ENCODE results near the gene PAM16.
A peak's percentile ranks its signal among the peaks of the same experiment; 100 is the strongest.

PAM16 gene

GRCh38 chr16:4383591-4384444 lies 32.7 kb upstream of the PAM16 start:
- no peak for DNase-seq (ENCODE audit: low spot score)

GRCh38 chr16:4382795-4383357 lies 31.8 kb upstream of the PAM16 start:
- DNase-seq (ENCODE audit: low spot score), result no peak

- DNase-seq (ENCODE audit: low spot score), result no peak
Observed at GRCh38 chr16:4381935-4382794, 31.0 kb upstream of the PAM16 start.

- DNase-seq (ENCODE audit: low spot score), result no peak
Observed at GRCh38 chr16:4381072-4381934, 30.2 kb upstream of the PAM16 start.

GRCh38 chr16:4380119-4381063 lies 29.3 kb upstream of the PAM16 start:
- DNase-seq (ENCODE audit: low spot score), result no peak

GRCh38 chr16:4378999-4379690 lies 28.0 kb upstream of the PAM16 start:
- no peak for DNase-seq (ENCODE audit: low spot score)

- no peak for DNase-seq (ENCODE audit: low spot score)
Observed at GRCh38 chr16:4378161-4378666, 27.1 kb upstream of the PAM16 start.

GRCh38 chr16:4377573-4378154 lies 26.5 kb upstream of the PAM16 start:
- DNase-seq (ENCODE audit: low spot score), result no peak

GRCh38 chr16:4376893-4377572 lies 25.9 kb upstream of the PAM16 start:
- no peak for DNase-seq (ENCODE audit: low spot score)

GRCh38 chr16:4376126-4376892 lies 25.2 kb upstream of the PAM16 start:
- no peak for DNase-seq (ENCODE audit: low spot score)

GRCh38 chr16:4375717-4376116 lies 24.6 kb upstream of the PAM16 start:
- DNase-seq (ENCODE audit: low spot score), result no peak

GRCh38 chr16:4373909-4374742 lies 23.0 kb upstream of the PAM16 start:
- DNase-seq (ENCODE audit: low spot score), result no peak

- no peak for DNase-seq (ENCODE audit: low spot score)
Observed at GRCh38 chr16:4373356-4373908, 22.3 kb upstream of the PAM16 start.

GRCh38 chr16:4372578-4373355 lies 21.6 kb upstream of the PAM16 start:
- peak; percentile 93 for DNase-seq (ENCODE audit: low spot score)

GRCh38 chr16:4372001-4372577 lies 21.0 kb upstream of the PAM16 start:
- DNase-seq (ENCODE audit: low spot score), result no peak
